Osteocyte (in vitro differentiated cells): ENCODE data around the gene C5orf47. TPM values are rescaled to one million over a fixed set of nuclear protein-coding genes. Genes with fewer than 3 reads are reported as not detected.

Source experiments
- DNase-seq: peaks from one replicate; pipeline ENCODE4 v3.0.0; 2021; ENCODE audit warnings: mixed read lengths; ENCODE audit not compliant: unreplicated experiment; ENCODE audit errors: extremely low spot score
- H3K27ac Mint-ChIP-seq: one replicate; pipeline ENCODE4 v1.8.0; 2021; ENCODE audit warnings: mild to moderate bottlenecking, mixed read lengths; ENCODE audit not compliant: unreplicated experiment
- H3K27me3 Mint-ChIP-seq: one replicate; pipeline ENCODE4 v1.8.0; 2021; ENCODE audit warnings: mixed read lengths; ENCODE audit not compliant: unreplicated experiment
- H3K36me3 Mint-ChIP-seq: one replicate; pipeline ENCODE4 v1.8.0; 2021; ENCODE audit warnings: mixed read lengths; ENCODE audit not compliant: unreplicated experiment
- H3K4me1 Mint-ChIP-seq: one replicate; pipeline ENCODE4 v1.8.0; 2021; ENCODE audit warnings: mixed read lengths; ENCODE audit not compliant: unreplicated experiment
- H3K4me3 Mint-ChIP-seq: one replicate; pipeline ENCODE4 v1.8.0; 2021; ENCODE audit warnings: mild to moderate bottlenecking, moderate library complexity, mixed read lengths; ENCODE audit not compliant: unreplicated experiment
- H3K9me3 Mint-ChIP-seq: one replicate; pipeline ENCODE4 v1.8.0; 2021; ENCODE audit warnings: mixed read lengths; ENCODE audit not compliant: unreplicated experiment
- CTCF ChIP-seq: fragments of 200-600 bp; sonication (generic); IDR thresholded peaks from 2 replicates; pipeline ENCODE4 v1.5.0; 2021; ENCODE audit warnings: antibody characterized with exemption, mild to moderate bottlenecking, moderate library complexity
- total RNA-seq: library from RNA; stranded (reverse); gene quantifications from 2 replicates; pipeline ENCODE4 v1.2.1, GENCODE V29; 2021

Gene C5orf47
- total RNA-seq, 1 donor from 2014 or later, result not detected

- peaks cover 14% of the 10 kb centered on the region for H3K27me3 Mint-ChIP-seq
- no peaks in the 10 kb centered on the region for H3K4me1 Mint-ChIP-seq
- no peaks in the 10 kb centered on the region for H3K36me3 Mint-ChIP-seq
- no peak overlapping the region for H3K4me3 Mint-ChIP-seq
- no peak for TF ChIP-seq CTCF
- no peak overlapping the region for H3K27ac Mint-ChIP-seq
- no peak for DNase-seq
- no peaks in the 10 kb centered on the region for H3K9me3 Mint-ChIP-seq
Observed at GRCh38 chr5:174053905-174054304, 64.9 kb downstream of the C5orf47 start.

Other genes with a start within 250 kb of the C5orf47 start
- 37.6 and 38.6 TPM in 2 replicates for gene CPEB4, start 100.8 kb upstream of the C5orf47 start, total RNA-seq
- gene NSG2, start 56.5 kb downstream of the C5orf47 start, total RNA-seq, result not detected in 2 replicates